Ureter (tissue), 1 donor: Measurements from ENCODE around the gene MUCL3. TPM values are rescaled to one million over a fixed set of nuclear protein-coding genes. Genes with fewer than 3 reads are reported as not detected.
"Not testable (repeated sequence)": the region's sequence is repeated elsewhere in the genome, so short reads cannot be mapped to it uniquely, and the experiment has no call there.

Source experiments
- DNase-seq: peaks from one replicate; pipeline ENCODE4 v3.0.0-alpha.2; 2020; ENCODE audit warnings: low spot score
- total RNA-seq: library from RNA; stranded (reverse); gene quantifications from one replicate; pipeline ENCODE4 v1.2.4, GENCODE V29; 2023
- donor health status: DM: yes; HTN: yes; CAD: no.

MUCL3 gene, protein sequence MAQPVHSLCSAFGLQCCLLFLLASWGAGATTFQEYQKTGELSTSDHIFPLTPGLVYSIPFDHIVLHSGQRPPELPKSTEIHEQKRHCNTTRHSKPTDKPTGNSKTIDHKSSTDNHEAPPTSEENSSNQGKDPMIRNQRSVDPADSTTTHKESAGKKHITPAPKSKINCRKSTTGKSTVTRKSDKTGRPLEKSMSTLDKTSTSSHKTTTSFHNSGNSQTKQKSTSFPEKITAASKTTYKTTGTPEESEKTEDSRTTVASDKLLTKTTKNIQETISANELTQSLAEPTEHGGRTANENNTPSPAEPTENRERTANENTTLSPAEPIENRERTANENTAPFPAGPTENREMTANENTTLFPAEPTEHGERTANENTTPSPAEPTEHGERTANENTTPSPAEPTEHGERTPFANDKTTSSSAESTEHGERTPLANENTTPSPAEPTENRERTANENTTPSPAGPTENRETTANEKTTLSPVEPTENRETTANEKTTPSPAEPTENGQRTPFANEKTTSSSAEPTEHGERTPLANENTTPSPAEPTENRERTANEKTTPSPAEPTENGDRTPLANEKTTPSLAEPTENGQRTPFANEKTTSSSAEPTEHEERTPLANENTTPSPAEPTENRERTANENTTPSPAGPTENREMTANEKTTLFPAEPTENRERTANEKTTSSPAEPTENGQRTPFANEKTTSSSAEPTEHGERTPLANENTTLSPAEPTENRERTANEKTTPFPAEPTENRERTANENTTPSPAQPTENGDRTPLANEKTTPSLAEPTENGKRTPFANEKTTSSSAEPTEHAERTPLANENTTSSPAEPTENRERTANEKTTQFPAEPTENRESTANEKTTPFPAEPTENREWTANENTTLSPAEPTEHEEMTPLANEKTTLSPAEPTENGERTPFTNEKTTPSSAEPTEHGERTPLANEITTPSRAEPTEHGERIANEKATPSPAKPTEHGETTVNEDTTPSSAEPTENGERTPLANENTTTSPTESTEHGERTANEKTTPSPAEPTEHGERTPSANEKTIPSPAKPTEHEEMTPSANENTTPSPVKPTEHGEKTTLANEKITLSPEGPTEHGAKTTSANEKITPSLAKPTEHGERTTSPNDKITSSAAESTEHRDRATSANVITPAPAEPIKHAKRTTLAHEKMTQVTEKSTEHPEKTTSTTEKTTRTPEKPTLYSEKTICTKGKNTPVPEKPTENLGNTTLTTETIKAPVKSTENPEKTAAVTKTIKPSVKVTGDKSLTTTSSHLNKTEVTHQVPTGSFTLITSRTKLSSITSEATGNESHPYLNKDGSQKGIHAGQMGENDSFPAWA (N-terminal part only)
- total RNA-seq = not detected

DNA sequence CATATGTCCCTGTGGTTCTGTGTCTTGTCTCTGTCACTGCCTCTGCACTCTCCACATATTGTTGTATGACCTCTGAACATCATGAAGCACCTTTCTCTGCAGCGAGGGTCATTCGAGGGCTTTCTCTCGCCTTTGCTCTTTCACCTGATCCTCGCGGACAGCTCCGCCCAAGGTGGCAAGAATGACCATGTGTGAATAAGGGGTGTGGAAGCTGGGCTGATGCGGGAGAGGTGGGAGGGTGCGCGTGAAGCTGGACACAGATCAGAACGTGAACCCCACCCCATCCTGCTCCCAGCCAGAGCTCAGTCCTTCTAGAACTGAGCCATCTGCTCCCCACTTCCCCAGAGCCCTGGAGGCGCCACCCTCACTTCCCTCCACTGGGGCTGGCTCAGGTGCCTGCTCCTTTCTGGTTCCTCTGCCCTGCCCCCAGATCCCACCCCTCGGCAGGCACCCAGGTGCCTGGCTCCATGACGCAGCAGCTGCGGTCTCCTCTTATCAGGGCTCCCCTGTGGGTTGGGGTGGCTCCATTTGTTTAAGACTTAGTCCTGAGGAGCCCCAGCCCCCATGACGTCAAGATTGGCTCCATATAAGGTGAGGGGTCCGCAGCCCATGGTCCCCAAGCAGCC lies at the start of gene MUCL3:
TSS of gene MUCL3 (plus strand) at position 613 of the 626 bp plus-strand sequence. CDS start 27 bp downstream, outside the sequence.
- no peak for DNase-seq

DNA sequence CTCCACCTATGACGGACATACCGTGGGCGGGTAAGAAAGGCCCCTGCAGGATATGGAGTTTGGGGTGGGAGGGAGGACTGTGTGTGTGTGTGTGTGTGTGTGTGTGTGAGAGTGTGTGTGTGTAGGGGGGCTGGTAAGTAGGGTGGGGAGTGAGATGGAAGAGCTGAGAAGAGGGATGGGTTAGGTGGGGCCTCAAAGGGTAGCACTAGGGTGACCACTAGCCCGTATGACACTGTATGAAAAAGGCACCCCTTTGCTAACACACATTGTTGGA lies 49.4 kb upstream of the MUCL3 start:
- DNase-seq = no peak

DNA sequence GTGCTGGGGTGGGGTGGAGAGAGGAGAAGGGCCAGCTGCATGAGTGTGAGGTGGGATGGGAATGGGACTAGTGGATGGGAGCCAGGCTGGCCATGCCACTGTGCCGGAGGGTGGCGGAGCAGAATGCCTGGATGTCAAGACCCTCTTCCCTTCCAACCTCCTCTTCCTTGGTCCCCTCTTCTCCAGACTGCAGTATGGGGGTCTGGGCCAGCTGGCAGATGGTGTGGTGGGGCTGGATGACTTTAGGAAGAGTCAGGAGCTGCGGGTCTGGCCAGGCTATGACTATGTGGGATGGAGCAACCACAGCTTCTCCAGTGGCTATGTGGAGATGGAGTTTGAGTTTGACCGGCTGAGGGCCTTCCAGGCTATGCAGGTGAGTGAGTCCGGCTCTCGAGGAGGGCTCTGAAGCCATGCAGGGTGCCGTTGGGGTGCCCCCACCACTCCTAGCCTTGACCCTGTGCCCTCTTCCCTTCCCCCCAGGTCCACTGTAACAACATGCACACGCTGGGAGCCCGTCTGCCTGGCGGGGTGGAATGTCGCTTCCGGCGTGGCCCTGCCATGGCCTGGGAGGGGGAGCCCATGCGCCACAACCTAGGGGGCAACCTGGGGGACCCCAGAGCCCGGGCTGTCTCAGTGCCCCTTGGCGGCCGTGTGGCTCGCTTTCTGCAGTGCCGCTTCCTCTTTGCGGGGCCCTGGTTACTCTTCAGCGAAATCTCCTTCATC lies 48.8 kb upstream of the MUCL3 start:
- no peak for DNase-seq

DNA sequence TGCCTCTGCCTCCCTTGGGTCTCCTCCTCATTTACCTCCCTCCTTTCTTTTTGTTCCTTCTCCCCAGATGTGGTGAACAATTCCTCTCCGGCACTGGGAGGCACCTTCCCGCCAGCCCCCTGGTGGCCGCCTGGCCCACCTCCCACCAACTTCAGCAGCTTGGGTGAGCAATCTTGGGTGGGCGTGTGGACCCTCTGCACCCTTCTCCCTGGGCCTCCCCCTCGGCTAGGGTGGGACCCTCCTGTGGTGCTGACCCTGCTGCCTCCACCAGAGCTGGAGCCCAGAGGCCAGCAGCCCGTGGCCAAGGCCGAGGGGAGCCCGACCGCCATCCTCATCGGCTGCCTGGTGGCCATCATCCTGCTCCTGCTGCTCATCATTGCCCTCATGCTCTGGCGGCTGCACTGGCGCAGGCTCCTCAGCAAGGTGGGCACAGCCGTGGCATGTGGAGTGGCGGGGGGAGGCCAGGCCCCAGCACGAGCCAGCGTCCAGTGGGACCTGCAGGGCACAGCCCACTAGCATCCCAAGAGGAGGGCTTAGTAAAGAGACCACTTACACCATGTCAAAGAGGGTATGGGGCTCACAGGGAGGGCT lies 47.7 kb upstream of the MUCL3 start:
- no peak for DNase-seq

DNA sequence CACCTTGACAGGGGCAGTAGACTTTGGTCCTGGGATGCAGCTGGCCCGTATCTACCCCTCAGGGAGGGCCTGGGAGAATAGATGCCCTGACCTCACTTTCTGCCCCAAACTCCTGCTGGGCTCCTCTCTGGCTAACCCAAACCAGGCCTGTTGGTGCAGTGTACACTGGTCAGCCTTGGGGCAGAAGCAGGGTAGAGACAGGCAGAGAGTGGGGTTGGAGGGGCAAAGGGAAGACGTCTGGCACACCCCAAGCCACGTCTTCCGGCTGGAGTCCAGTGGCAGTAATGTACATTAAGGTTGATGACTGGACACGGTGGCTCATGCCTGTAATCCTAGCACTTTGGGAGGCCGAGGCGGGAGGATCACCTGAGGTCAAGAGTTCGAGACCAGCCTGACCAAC lies 47.1 kb upstream of the MUCL3 start:
- no peak for DNase-seq

DNA sequence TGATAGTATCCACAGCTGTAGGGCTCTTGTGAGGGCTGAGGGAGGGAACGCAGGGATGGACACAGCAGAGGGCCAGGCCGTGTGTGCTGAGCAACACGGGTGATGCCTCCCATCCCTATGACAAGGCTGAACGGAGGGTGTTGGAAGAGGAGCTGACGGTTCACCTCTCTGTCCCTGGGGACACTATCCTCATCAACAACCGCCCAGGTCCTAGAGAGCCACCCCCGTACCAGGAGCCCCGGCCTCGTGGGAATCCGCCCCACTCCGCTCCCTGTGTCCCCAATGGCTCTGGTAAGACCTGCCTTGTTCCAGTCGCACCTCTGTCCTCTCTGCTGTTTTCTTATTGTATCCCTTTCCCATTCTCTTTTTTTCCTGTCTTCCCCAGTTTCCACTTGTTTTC lies 46.4 kb upstream of the MUCL3 start:
- no peak for DNase-seq

DNA sequence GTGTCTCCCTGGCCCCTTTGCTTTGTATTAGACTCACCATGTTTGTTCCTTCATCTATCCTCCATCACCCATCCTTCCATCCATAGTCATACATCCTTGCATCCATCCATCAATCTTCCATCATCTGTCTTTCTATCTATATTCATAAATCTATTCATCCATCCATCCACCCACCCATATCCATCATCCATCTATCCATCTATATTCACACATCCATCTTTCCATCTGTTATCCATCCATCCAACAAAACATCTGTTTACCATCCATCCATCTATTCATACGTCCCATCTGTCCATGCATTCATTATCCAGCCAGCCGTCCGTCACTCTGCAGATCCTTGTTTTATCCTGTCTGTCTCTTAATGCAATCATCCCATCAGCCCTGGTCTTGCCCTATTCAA lies 45.8 kb upstream of the MUCL3 start:
- DNase-seq = no peak

DNA sequence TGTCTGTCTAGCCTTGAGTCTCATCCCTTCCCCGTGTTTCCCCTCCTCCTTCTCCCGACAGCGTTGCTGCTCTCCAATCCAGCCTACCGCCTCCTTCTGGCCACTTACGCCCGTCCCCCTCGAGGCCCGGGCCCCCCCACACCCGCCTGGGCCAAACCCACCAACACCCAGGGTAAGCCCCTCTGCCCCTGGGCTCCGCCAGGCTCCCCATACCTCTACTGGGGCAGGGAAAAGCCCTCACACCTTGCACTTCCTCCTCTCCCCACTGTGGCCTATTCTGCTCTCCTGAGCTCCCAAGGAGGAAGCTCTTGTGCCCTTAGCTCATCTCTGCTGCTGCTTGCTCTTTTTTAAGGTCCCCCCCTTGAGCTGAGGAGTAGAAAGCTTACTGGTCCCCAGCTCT lies 45.4 kb upstream of the MUCL3 start:
- DNase-seq = no peak

DNA sequence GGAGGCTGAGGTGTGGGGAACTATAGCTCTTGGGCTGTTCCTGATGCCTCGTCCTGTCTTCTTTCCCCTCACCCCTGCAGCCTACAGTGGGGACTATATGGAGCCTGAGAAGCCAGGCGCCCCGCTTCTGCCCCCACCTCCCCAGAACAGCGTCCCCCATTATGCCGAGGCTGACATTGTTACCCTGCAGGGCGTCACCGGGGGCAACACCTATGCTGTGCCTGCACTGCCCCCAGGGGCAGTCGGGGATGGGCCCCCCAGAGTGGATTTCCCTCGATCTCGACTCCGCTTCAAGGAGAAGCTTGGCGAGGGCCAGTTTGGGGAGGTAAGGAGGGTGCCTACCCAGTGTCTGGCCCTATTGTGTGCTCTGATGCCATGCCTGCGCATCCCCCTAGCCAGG lies 44.2 kb upstream of the MUCL3 start:
- DNase-seq = no peak

- DNase-seq = no peak
Measured at GRCh38 chr6:30897882-30898281, 42.9 kb upstream of the MUCL3 start.

DNA sequence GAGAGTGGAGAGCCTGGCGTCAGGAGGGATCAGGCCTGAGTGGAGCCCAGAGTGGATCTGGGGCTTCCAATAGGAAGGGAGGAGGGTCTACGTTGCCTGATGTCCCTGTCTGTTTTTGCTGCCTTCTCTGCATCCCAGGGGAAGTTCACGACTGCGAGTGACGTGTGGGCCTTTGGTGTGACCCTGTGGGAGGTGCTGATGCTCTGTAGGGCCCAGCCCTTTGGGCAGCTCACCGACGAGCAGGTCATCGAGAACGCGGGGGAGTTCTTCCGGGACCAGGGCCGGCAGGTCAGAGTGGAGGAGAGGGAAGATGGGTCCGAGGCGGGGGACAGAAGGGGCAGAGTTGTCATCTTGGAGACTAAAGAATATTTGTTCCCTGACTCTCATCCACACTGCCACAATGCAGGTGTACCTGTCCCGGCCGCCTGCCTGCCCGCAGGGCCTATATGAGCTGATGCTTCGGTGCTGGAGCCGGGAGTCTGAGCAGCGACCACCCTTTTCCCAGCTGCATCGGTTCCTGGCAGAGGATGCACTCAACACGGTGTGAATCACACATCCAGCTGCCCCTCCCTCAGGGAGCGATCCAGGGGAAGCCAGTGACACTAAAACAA lies 41.9 kb upstream of the MUCL3 start:
- no peak for DNase-seq

DNA sequence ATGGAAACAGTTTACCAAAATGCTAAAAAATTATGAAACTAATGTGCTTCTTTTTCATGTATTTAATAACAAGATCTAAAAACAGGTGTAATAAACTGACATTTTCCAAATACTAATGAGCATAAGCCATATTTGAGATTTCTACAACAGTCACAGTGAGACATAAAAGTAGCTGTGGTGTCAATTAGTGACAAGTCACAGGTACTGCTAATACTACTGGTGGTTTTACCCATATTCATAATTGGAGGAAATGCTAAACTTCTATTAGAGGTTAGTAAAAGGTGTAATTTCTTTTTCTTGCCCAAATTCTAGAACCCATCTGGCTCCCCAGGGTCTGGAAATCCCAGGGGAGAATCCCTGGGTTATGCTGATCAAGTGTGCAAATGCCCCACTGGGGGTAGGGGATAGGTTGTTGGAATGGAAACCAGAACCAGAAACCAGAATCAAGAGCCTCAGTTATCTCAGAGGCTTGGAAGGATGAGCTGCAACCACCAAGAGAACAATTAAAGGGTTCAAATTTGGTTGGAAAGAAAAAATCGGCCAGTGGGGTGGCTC lies 39.8 kb upstream of the MUCL3 start:
- no peak for DNase-seq

GRCh38 chr6:30901436-30901835 lies 39.3 kb upstream of the MUCL3 start:
- no peak for DNase-seq

DNA sequence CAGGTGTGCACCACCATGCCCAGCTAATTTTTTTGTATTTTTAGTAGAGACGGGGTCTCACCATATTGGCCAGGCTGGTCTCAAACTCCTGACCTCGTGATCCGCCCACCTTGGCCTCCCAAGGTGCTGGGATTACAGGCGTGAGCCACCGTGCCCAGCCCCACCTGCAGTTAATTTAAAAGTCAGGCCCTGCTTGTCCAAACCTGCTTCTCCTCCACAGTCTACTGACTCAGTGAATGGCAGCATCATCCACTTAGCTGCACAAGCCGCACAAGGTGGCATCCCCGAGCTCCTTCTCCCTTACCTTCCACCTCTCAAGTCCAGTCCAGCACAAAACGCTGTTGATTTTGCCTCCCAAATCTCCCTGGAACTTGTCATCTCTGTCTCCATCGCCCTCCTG lies 38.6 kb upstream of the MUCL3 start:
- not testable (repeated sequence) for DNase-seq

DNA sequence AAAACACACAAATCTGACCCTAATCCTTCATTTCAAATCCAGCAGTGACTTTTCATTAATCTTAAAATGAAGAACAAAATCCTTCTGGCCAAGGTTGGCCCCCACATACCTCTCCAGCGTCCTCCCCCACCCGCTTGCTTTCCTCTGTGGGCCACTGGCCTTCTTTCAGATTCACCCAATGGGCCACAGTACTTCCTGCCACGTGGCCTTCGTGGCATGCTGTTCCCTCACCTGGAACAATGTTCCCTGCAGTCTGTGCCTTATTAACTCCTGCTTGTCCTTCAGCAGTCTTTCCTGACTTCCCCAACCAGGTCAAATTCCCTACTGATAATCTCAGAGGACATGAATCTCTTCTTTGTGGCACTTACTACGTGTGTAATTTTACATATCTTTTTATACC lies 38.1 kb upstream of the MUCL3 start:
- no peak for DNase-seq

GRCh38 chr6:30903236-30903635 lies 37.5 kb upstream of the MUCL3 start:
- no peak for DNase-seq

GRCh38 chr6:30907290-30907757 lies 33.4 kb upstream of the MUCL3 start:
- not testable (repeated sequence) for DNase-seq

- peak; percentile 97 for DNase-seq
Measured at GRCh38 chr6:30907758-30908591, 32.8 kb upstream of the MUCL3 start, which contains the start of gene GTF2H4. Gene GTF2H4 (plus strand): TSS chr6:30908207.

DNA sequence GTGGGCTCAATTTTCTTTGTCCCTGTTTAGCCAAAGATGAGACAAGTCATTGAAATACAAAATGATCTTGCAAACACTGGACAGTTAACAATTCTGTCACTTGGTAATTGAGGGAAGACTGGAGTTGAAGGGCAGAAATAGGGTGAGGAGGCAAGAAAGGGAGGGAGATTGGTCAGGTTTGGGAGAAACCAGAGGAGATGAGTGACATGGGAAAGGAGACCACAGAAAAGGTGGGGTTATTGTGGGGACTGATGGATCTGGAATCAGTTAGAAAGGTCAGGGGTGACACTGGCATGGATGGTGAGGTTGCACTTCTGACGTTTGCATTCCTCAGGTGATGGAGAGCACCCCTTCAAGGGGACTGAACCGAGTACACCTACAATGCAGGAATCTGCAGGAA lies 32.1 kb upstream of the MUCL3 start:
- DNase-seq = no peak
